Activated CD4-positive, alpha-beta T cell treated with anti-CD3 and anti-CD28 coated beads for 1 hour (primary cell): ENCODE measurements around the gene RTN4RL1.

ENCODE experiments used
- DNase-seq: peaks from one replicate; pipeline ENCODE4 v3.0.0-alpha.2; 2020

RTN4RL1 gene

GRCh38 chr17:2044263-2044894 is 19.2 kb upstream of the RTN4RL1 start:
- no peak for DNase-seq

- DNase-seq: no peak
Measured at GRCh38 chr17:2043785-2044184, 18.7 kb upstream of the RTN4RL1 start.

GRCh38 chr17:2042933-2043332 is 17.8 kb upstream of the RTN4RL1 start:
- DNase-seq: no peak

GRCh38 chr17:2042390-2042847 is 17.3 kb upstream of the RTN4RL1 start:
- DNase-seq: no peak

- DNase-seq: peak; percentile 97
Measured at GRCh38 chr17:2041561-2042389, 16.6 kb upstream of the RTN4RL1 start, which contains the start of gene OVCA2. Gene OVCA2, plus strand, starts transcription at chr17:2042022. Its CDS starts 26 bp downstream, at chr17:2042048.

- no peak for DNase-seq
Measured at GRCh38 chr17:2040942-2041560, 15.9 kb upstream of the RTN4RL1 start.

DNA sequence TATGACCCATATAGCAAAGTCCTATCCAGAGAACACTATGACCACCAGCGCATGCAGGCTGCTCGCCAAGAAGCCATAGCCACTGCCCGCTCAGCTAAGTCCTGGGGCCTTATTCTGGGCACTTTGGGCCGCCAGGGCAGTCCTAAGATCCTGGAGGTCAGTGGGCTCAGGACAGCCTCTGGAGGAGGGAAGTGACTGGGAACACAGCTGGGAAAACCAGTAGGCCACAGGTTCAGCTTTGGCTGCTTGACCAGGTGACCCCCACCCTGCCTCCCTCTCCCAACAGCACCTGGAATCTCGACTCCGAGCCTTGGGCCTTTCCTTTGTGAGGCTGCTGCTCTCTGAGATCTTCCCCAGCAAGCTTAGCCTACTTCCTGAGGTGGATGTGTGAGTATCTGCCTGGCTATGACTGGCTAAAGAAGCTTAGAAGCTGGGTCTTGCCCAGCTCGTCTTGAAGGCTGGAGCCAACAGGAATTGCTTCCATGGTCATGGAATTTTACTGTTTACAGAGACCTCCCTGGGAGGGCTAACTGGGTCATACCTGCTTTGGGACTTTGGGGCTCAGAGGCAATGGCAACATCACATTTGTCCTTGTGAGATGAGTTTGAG is 15.2 kb upstream of the RTN4RL1 start:
- no peak for DNase-seq

DNA sequence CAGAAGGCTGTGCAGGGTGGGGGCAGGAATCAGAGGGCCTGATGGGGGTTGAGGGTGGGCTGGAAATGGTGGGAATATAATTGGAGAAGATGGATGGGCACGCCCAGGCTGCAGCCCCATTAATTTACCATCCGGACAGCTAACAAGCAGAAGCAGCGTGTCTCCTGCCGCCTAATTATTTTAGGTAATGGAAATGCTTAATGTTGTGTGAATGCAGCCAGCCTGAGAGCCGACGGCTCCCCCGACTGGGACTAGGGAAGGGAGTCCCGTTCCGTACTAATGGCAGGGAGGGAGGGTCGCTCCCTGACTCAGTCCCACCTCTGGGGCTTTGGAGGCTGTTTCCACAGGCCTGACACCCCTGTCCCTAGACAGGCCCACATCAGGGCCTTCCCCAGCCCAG is 12.0 kb upstream of the RTN4RL1 start:
- DNase-seq: no peak

DNA sequence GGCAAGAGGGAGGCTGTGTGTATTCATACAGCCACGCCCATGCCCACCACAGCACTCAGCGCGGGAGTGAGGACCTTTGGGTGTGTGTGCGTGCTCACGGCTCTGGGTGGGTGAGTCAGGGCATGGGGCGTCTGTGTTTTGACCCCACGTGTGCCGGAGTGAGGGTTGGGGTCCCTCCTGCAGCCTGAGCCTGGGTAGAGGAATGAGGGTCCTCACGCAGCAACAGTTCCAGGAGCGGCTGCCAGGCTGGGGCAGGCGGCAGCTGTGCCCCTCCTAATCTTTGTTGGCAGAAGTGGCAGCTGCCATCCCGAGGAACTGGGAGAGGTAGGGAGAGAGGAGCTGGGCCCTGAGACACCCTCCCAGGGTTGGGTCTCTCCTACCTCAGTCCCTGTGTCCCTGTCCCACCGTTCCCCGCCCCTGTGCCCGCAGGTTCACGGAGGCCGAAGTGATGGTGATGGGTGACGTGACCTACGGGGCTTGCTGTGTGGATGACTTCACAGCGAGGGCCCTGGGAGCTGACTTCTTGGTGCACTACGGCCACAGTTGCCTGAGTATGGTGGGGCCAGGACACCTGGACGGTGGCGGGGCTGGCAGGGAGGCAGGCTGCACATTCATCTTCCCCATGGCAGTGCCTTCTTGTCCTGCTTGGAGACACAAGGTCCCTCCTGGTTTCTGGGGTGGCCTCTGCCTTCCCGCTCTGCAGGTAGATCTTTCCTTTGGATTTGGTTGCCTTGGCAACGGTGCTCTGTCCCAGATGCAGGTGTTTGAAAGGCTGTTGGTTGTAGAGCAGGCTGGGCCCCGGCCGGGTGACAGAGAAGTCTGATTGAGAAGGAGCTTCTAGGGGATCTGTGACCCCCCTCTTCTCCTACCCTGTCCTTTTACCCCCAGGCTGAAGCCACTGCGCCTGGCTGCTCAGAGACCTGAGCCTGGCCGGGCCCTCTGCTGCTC is 10.7 kb upstream of the RTN4RL1 start:
- no peak for DNase-seq

DNA sequence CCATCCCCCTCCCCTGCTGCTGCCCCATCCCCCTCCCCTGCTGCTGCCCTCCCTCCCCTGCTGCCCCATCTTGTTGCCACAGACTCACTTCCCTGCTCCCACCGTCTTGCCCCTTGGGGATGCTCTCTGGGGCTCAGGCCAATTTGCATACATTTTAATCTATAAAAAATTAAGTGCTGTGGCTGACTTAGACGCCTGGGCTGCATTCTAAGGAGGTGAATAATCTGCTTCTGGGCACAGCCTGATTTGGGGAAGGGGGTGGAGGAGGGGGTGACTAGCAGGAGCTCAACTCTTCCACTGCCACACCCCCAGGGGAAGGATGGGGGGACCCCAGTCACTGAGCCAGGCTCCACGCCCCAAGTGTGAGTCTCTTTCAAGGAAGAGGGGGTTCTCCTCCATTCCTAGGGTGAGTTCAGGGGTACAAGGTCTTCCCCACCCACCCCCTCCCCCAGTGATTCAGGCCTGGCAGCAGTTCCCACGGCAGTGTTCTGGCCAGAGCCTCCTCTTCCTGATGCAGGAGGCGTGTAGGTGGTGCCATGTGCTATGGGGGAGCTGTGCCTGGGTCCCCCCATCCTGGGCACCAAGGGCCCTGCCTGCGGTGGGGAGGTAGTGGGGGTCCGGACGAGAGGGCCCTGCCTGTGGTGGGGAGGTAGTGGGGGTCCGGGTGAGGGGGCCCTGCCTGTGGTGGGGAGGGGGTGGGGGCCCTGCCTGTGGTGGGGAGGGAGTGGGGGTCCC is 9.8 kb upstream of the RTN4RL1 start:
- DNase-seq: no peak

DNA sequence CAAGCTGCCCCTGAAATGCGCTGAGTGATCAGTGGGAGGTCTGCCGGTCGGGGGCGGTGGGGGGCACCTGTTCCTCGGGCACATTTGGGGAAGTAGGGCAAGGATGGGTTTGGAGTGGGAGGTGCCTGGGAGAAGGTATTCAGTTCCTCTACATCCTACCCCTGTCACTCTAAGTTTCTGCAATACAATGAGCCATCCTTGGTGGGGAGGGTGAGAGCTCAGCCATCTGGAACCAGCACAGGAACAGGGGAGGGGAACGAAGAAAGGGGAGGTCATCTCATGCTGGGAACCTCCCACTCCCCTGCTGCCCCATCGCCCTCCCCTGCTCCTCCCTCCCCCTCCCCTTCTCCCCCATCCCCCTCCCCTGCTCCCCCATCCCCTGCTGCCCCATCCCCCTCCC is 9.0 kb upstream of the RTN4RL1 start:
- no peak for DNase-seq

DNA sequence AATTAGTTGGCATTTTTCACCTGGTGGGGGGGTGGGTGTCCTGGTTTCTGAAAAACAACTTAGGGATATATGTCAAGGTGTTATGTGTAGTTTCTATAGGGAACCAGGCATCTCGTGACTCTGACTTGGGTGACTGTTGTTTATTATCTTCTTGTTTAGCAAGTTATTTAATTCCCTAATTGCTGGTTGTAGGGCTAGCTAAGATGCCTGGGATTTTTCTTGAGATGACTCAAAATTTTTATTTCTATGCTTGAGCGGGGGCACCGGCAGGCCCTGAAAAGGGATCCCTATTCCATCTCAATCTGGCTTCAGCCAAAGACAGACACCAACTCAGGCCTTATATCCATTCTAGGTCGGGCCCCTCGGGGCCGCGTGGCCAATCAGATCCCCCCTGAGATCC is 8.0 kb upstream of the RTN4RL1 start:
- no peak for DNase-seq

DNA sequence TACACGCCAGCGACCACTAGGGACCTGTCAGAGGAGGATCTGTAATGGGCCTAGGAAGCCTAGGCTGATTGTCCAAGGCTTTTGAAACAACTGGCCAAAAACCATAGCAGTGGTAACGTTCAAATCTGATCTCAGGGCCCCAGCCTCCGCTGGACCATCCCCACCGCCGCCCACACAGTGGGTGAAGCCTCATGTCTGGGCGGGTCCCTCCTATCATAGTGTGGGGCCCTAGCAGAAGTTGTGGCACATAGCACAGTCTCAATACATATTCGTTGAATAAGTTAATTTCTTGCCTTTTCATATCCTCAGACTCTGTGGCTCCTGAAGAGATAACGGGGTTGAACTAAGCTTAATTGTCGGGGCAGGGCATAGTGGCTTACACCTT is 5.6 kb upstream of the RTN4RL1 start:
- DNase-seq: no peak

- peak; percentile 80 for DNase-seq
Measured at GRCh38 chr17:2029911-2030778, 5.0 kb upstream of the RTN4RL1 start, which contains the start of gene DPH1. Gene DPH1, plus strand, starts transcription at chr17:2030153. Its CDS starts 17 bp downstream, at chr17:2030170.

GRCh38 chr17:2028737-2029136 is 3.6 kb upstream of the RTN4RL1 start:
- no peak for DNase-seq

GRCh38 chr17:2028234-2028614 is 3.1 kb upstream of the RTN4RL1 start:
- no peak for DNase-seq

- DNase-seq: no peak
Measured at GRCh38 chr17:2027528-2028233, 2.5 kb upstream of the RTN4RL1 start.

DNA sequence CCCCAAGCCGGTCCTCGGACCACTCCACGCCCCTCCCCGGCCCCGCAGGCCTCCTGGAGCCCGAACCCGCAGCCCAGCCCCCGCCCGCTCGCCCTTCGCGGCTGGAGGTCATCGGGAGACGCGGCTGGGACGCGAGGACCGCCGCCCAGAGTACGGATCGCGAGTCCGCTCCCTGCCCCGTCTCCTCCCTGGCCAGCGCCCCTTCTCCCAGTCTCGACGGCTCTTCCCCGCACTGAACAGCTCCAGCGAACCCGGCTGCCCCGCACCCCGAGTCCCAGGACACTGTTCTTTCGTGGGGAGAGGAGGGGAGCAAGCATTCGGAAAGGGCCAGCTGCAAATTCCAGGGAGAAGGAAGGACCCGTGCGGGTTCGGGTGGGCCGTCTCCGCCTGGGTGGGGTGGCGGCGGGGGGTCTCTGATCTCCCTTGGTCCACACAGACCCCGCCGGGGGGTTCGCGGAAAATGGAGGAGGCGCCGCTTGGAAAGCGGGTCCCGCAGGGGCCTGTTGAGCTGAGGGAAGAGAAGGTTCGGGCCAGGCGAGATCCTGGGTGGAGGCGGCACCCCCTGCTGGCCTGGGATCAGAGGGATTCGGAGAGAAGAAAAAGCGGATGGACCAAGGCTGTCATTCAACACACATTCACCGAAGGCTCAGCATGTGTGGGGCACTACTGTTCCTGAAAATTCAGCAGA is 632 bp upstream of the RTN4RL1 start:
- DNase-seq: no peak

DNA sequence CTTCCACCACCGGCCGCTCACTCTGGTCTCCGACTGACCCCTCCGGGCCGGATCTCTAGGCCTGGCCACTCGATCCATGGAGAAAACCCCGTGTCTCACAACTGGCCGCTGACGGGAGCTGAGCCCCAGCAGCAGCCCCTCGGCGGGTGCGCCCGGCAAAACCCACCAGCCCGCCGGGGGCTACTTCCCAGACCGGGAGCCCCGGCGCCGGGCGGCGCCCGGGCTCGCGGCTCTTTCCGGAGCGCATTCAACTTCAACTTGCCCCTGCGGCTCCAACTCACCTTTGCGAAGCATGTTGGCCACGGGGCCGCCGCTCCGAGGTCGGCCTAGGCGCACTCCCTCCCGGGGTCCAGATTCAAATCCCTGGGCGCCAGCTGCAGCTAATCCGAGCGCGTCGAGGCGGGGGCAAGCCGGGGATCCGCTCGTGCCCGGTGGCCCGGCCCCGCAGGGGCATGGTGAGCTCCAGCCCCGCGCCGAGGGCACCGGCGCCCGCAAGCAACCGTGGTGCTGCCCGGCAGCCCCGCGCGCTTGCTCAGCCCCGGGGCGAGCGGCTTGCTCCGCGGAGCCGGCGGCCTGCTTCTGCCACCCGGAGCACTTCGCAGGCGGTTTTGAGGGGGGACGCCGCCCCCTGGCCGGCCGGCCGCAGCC is 438 bp downstream of the RTN4RL1 start:
- no peak for DNase-seq
